Left hindlimb (tissue), 1 donor: Measurements from ENCODE around the gene TMEM45B.
"Not testable (repeated sequence)": the region's sequence is repeated elsewhere in the genome, so short reads cannot be mapped to it uniquely, and the experiment has no call there.

ENCODE experiments used
- DNase-seq: peaks from one replicate; pipeline ENCODE4 v3.0.0-alpha.2; 2018

Gene TMEM45B

GRCh38 chr11:129853518-129854231 lies 38.0 kb downstream of the TMEM45B start:
- no peak for DNase-seq

GRCh38 chr11:129854232-129854805 lies 38.7 kb downstream of the TMEM45B start:
- DNase-seq: no peak

DNA sequence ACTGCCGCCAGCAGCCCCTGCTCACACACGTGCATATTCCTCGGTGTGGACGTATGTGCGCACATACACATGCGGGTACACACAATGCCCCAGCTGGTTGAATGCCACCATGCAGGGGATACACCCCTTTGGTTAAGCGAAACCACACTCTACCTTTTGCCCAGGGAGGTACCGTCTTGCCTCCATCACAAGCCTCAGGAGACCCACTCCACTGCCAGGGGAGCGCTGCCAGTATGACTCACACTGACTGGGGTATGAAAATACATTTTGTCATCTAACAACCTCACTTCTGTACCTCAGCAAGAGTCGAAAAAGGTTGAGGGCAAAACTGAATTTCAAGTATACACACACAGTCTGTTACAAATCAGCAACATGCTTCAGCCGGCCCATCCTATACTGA lies 39.4 kb downstream of the TMEM45B start:
- no peak for DNase-seq

DNA sequence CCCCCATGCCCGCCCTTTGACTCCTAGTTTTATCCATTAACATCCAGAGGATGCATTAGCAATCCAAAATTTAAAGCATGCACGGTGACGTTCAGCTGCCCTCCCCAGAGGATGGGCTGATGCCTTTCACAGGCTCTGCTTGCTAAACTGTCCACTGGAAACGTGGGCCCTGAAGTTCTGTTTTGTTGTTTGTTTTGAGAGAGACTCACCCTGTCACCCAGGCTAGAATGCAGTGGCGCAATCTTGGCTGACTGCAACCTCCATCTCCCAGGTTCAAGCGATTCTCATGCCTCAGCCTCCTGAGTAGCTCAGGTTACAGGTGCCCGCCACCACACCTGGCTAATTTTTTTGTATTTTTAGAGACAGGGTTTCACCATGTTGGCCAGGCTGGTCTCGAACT lies 40.4 kb downstream of the TMEM45B start:
- no peak for DNase-seq

DNA sequence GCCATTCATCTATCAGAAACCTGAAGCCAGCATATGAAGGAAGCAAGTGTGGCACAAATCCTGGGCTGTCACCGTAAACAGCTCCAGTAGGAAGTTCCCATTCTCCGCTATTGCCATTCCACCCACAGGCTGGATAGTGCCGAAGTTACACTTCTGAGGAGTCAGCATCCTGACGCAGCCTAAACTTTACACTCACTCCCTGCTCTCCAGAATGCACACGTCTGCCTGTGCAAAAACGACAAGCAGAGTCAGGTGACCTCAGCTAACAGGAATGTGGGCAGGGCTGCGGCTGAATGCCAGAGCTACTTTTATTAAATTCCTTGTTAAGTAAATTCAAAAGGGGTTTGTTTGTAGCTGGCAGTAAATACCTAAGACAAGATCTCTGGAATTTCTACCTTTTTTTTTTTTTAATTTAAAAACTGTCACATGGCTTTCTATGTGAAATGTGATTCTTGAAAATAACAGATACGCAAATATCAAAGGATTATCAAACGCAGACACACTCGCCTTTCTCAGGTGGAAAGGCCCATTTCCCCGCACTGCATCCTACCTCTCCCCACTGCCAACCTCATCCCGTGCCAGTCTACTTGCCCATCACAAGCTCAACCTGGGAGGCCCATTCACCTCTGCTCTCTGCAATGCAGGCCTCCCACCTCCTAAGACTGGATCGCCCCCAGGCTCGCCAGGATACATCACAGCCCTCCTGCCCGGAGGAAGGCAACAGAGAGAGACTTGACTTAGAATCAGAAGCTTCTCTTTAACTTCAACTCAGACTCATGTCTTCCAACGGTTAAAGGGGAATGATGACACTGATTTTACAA lies 46.3 kb downstream of the TMEM45B start:
- DNase-seq: peak; percentile 66

GRCh38 chr11:129864811-129865210 lies 49.2 kb downstream of the TMEM45B start:
- no peak for DNase-seq

DNA sequence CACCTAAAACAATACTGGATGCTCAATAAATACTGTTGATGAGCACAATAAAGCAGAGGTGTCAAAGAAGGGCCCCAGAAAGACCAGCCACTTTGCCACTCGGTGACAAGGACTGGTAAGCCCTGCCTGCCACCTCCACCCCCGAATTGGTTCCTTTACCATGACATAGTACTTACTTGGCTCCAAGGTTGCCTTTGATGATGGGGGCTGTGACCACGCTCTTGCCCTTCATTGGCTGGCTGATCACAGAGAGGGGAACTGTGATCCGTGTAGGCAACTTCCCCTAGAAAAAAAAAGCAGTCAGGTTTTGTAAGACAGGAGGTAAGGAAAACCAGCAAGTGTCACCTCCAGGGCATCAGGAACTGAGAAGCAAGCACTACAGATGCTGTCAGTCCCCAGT lies 50.1 kb downstream of the TMEM45B start:
- no peak for DNase-seq

DNA sequence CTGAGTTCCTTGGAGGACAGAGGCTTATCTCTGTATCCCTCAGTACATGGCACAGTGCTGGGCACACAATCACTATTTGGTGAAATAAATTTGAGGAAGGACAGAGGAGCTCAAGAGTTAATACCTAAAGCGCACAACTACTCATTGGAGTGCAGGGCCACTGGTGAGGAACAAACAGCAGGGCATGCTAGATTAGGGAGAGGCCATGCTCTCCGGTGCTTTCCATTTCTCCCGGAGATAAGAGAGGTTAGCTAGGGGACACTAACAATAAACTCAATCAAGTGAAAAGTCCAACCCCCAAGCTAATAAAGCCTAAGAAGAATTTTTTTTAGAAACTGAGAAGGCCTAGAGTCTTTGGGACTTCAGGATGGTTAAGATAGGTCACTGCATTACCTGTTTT lies 50.7 kb downstream of the TMEM45B start:
- no peak for DNase-seq

GRCh38 chr11:129868626-129869025 lies 53.0 kb downstream of the TMEM45B start:
- DNase-seq: not testable (repeated sequence)

GRCh38 chr11:129871914-129872313 lies 56.3 kb downstream of the TMEM45B start:
- no peak for DNase-seq

DNA sequence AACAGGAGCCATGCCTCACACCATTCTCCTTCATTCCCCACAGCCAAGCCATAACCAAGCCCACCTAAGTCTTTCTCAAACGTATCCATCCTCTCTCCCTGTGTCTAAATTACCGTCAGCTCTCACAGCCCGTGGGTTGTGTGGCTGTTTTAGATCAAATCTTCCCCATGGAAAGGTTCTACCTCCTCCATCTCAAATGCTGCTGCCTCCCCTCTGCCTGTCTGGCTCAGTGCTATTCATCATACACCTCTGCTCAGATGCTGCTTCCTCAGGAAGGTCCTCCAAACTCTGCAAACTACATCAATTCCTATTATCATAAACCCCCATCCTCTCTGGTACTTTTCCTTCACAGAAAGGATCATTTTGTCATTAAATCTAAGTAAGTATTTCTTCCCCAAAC lies 64.7 kb downstream of the TMEM45B start:
- DNase-seq: no peak

DNA sequence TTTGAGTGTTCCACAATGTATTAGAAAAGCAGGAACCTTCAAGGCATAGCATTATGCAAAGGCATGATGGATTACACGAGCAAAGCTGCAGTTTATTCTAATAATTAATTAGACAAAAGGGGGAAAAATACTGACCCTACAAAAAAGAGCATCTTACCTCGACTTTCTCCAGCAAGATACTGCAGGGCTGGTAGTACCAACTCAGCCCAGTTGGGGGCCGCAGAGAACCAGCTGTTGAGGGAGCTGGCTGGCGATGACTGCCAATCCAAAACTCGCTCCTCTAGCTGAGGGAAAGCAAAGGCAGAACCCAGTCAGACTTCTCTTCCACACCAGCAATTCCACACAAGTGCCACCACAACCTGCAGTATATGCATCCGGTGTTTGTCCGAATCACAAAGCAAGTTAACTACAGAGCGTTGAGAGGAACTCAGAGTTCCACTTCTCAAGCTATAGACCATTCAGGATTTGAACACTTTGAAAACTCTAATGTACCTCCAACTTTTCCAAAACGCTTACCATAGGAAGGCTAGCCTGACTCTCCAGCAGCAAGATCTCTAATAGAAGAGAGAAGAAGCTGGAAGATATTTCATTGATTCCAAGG lies 66.0 kb downstream of the TMEM45B start:
- no peak for DNase-seq

- DNase-seq: no peak
These were observed 68.9 kb downstream of the TMEM45B start for GRCh38 chr11:129884581-129884980.

- no peak for DNase-seq
These were observed 69.7 kb downstream of the TMEM45B start for GRCh38 chr11:129885381-129885780.

DNA sequence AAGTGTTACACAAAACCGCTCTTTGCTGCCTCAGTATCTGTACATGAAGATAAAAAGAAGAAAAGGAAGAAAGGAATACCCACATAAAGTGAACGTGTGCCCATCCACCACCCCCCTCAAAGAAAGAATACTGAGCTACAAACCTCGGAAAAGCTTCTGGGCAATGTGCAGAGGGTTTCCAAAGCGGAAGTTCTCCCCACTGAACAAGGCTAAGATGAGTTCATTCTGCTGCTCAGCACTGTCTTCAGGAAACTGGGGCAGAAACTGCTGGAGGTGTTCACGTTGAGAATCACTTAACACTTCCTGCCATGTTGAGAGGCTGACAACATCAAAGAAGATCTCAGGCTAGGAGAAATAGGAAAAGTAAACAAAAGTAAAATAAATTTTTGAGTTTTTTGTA lies 72.8 kb downstream of the TMEM45B start:
- DNase-seq: no peak

DNA sequence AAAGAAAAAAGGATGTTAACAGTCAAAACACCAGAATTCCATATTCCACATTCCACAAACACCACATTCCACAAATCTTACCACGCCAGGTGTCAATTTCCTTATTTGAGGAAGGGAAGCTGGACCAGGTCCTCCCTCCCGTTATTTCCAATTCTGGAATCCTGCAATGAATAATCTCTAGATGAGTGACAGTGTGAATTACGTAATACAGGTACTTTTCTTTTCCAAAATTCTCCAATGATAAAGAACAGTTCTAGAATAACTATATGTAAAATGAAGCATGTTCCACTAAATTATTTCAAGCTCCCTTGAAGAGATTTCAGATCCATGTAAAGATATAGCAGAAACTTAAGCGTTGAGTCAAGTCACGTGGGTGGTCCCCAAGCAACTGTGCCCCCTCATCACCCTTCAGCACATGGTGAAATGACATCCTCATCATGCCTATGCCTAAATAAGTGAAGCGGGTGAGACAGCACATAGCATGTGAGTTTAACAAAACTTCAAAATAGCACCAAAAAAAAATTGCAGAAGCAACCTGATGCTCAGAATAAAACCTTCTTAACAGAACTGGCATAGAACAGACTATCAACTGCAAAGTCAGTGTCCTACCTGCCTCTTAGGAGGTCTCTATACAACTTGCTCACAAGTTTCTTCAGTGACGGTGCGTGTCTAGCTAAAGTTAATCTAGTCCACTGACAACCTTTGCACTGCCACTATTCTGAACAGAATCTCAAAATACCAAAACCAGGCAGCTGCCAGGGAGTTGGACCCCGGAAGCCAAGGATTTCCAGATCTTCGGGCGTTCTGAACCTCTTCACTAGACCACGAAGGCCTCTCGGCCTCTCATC lies 78.9 kb downstream of the TMEM45B start:
- DNase-seq: no peak

- DNase-seq: peak; percentile 92
These were observed 79.7 kb downstream of the TMEM45B start, which contains the start of gene NFRKB for GRCh38 chr11:129895126-129896041. NFRKB (minus strand) TSS chr11:129895578; CDS start chr11:129892849, 2,729 bp downstream.

GRCh38 chr11:129896062-129896461 lies 80.4 kb downstream of the TMEM45B start:
- no peak for DNase-seq

DNA sequence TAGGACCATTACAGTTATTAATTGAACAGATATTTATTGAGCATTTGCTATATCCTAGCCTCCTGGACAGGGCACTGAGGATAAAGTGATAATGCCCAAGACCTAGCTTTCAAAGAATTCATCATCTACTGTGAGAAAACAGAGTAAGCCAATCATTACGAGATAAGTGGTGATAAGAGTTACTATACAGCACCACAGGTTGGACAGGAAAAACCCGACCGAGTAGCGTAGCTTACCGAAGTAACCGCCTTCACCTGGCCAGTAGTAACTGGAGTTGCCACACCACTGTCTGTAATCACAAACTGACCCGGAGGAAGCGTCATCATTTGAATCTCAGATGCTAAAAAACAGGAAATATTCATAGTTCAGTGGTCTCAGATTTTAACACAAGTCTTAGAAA lies 89.8 kb downstream of the TMEM45B start:
- DNase-seq: no peak
